Activated CD8-positive, alpha-beta memory T cell treated with anti-CD3 and anti-CD28 coated beads for 4 hours (primary cell): ENCODE results near the gene NRARP.
A peak's percentile ranks its signal among the peaks of the same experiment; 100 is the strongest.
"Not testable (repeated sequence)": the region's sequence is repeated elsewhere in the genome, so short reads cannot be mapped to it uniquely, and the experiment has no call there.

Source experiments
- DNase-seq, 2 donors: peaks; one replicate each; pipeline ENCODE4 v3.0.0-alpha.2; 2020; ENCODE audit warnings: low read depth in 2 of 2

The NRARP gene

DNA sequence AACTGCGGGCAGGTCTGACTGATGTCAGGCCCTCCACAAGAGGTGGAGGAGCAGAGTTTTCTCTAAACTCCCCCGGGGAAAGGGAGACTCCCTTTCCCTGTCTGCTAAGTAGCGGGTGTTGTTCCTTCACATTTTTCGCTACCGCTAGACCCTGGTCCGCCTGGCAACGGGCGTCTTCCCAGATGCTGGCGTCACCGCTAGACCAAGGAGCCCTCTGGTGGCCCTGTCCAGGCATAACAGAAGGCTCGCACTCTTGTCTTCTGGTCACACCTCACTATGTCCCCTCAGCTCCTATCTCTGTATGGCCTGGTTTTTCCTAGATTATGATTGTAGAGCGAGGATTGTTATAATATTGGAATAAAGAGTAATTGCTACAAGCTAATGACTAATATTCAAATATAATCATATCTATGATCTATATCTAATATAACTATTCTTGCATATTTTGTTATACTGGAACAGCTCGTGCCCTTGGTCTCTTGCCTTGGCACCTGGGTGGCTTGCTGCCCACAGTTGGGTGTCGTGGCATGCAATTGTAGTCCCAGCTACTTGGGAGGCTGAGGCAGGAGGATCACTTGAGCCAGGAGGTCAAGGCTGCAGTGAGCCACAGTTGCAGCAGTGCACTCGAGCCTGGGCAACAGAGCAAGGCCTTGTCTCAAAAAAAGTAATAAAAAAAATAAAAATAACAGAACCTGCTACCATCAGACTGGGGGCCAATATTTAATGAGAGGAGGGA lies 39.7 kb downstream of the NRARP start:
- DNase-seq, result not testable (repeated sequence)

DNA sequence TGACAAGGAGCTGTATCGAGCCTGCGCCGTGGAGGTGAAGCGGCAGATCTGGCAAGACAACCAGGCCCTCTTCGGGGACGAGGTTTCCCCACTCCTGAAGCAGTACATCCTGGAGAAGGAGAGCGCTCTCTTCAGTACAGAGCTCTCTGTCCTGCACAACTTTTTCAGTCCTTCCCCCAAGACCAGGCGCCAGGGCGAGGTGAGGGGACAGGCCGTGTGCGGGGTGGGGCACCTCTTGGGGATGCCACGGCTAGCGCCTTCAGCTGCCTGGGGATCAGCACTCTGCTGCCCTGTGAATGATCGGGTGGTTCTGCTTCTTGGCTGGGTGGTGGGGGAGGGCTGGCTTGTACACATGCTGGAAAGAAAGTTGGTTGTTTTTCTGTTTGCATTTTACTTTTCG lies 45.2 kb downstream of the NRARP start:
- no peak for DNase-seq

DNA sequence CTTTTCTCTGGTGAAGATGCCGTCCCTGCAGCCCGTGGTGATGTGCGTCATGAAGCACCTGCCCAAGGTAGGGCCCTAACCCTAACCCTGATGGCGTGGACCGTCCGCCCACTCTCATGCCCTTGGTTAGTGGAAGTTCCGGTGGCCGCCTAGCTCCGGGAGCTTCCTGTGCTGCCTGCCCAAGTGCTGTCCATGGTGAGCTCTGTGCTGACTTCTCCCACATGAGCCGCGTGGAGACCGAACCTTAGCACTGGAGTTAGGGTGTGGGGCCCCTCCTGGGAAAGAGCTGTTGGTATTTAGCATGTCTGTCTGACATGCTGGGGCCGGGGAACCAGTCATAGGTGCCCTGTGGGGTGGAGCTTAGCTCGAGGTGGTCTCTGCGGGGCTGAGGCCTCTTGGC lies 45.7 kb downstream of the NRARP start:
- no peak for DNase-seq

DNA sequence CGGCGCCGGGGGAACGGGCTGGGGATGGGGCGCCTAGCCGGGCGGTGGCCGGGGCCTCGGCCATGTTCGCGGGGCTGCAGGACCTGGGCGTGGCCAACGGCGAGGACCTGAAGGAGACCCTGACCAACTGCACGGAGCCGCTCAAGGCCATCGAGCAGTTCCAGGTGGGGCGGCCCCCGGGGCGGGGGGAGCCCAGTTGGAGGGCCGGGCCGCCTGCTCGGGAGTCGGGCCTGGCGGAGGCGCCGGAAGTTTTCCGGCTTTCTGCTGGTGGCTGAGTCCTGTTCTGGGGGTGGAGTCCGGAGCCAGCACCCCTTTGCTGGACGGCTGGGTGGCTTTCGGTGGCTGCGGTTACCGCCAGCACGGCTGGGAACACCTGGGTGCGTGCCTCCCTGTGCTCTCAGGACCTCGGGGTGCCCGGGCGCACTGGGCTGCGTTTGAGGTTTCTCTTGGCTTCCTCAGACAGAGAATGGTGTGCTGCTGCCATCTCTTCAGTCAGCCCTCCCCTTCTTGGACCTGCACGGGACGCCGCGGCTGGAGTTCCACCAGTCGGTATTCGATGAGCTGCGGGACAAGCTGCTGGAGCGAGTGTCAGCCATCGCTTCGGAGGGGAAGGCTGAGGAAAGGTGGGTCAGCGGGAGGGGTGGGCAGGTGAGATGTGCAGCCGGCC lies 46.5 kb downstream of the NRARP start:
- DNase-seq, result no peak

DNA sequence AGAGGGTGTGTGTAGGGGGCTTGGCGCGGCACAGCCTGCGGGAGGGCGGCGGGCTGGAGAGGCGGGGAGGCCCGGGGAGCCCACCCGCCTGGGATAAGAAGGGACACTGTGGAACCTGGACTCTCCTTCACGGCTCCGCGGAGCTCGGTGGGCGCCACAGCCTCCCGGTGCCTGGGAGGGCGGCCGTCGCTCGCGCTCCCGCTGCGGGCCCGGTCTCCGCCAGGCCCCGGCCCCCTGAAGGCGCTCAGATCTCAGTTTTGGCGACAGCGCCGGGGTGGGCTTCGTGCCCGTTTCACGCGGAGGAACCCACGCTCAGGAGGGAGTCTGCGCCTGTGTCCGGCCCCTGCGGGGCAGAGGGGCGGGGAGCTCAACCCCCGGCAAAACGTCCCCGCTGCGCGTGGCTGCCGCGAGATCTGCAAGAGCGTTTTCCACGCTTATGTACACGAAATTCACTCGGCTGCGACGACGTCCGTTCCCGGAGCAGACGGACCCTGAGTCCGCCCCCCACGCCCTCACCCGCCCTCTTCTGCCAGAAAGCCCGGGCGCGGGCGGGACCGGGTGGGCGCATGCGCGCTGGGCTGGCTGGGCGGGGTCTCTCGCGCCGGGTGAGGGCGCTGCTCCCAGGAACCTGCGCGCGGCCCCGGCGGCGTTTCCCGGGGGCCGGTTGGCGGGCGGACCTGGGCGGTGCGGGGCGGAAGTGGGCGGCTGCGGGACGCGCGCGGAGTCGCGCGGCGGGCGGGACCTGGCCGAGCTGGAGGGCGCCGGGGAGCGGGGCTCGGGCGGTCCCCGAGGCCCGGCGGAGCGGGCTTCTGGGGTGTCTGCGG lies 47.2 kb downstream of the NRARP start, which contains the start of gene NELFB:
TSS of gene NELFB (plus strand) at position 704 of the 824 bp plus-strand sequence.
- peak; percentile 90 to 94 for DNase-seq

DNA sequence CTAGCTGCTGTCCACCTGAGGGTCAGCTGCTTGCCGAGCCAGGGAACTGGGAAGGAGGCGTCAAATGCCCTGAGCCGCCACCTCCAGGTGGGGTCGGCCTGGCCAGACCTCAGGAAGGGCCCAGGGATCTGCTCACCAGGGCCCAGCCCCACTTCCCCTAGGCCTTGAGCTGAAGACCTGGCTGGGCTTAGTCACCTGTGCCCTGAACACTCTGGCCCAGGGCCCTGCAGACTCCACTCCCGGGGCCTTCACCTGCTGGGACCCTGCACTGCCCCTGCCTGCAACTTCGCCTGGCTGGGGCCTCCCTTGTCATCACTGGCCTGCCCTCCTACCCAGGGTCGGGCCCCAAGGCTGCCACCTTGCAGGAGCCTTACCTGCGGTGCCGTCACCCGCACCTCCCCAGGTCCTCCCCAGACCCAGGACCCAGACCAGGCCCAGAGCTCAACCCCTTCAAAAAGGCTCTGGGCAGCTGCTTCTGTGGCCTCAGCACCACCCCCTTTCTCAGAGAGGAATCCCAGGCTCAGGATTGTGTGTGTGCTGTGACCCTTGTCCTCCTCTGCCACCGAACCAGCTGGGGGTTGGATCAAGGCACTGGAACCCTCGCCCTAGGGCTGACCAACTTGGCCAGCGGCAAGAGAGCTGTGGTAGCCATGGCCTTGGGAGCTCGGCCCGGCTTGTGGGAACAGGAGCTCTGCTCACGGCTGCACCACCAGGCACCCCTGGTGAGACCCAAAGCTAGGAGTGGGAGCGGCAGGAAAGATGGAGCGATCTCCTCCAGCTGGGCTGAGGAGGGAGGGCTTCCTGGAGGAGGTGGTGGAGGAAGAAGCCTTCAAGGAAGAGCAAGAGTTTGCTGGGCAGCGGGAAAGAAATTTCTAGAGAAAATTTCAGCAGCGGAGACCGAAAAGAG lies 48.1 kb downstream of the NRARP start:
- DNase-seq, result no peak

DNA sequence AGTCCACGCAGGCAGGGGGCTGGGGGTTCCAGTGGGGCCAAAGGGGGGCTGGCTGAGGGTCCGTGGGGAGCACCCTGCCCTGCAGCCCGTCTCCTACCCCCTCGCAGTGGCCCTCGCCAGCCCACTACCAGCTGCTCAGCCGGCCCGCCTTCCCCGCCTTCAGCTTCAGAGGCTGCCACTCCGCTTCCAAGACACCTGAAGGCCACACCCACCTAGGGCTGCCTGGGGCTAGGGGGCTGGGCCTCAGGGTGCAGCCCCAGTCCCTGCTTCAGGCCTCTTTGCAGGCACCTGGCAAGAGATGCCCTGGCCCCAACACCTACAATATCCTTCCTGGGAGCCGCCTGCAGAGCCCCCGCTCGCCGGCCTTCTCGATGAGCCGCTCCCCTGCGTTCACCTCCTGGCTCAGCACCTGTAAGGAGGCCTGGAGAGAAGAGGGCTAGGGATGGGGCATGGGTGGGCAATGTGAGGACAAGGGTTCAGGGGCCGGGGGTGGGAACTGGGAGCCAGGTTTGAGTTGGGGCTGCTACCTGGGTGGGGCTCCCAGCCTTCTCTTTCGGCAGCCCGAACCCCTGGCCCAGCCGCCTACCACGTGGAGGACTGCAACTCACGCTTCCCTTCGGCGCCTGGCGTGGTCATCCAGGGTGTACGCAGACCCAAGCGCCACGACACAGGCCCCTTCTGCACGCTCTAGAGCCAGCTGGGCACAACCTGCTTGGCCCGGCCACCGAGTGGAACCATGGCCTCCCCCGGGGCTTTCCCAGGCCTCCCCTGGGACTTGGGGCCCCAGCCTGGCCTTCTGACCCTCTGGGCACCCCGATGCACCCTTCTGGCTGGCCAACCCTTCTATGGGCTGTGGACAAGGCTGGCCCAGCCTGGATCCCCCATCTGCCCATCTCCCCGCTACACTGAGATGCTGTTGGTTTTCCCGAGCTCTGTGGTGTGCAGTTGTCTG lies 49.2 kb downstream of the NRARP start:
- no peak for DNase-seq

DNA sequence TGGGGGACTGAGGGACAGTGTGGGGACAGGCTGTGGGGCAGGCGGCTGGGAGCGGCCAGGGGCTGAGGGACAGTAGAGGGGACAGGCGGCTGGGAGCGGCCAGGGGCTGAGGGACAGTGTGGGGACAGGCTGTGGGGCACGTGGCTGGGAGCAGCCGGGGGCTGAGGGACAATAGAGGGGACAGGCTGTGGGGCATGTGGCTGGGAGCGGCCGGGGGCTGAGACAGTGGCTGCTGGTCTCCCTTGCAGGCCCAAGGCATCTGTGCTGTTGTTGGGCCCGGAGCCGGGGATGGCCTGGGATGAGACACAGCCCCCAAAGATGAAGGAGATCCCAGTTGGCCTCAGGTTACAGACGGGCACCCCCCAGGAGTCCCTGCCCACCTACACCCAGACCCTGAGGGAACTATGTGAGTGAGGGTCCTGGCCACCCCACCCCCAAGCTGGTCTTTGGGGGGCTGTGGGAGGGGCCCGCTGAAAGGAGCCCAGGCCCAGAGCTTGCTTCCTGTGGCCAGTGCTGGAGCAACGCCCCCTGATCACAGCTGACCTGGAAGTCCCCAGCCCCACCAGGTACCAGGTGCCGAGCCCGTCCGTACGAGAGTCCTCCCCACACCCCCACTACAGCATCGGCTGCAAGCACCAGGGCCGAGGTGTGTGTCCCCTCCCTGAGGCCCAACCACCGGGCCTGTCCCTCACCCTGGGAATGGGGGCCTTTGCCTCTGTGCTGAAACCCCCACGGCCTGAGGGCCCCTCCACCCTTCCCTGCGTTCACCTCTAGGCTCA lies 50.4 kb downstream of the NRARP start:
- no peak for DNase-seq

DNA sequence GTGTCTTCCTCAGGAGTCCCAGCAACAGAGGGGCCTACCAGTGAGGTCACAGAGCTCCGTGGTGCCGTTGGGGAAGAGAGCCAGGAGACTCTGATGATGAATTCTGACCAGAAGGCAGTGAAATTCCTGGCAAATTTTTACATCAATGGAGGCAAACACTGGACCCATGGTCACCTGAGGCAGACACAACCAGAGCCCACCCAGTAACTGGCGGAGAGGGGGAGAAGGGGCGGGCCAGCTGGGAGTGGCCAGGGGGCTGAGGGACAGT lies 50.9 kb downstream of the NRARP start, which contains the start of gene STPG3:
TSS of gene STPG3 (plus strand) at position 93 of the 268 bp plus-strand sequence. CDS start at position 94, 1 bp downstream.
- no peak for DNase-seq

DNA sequence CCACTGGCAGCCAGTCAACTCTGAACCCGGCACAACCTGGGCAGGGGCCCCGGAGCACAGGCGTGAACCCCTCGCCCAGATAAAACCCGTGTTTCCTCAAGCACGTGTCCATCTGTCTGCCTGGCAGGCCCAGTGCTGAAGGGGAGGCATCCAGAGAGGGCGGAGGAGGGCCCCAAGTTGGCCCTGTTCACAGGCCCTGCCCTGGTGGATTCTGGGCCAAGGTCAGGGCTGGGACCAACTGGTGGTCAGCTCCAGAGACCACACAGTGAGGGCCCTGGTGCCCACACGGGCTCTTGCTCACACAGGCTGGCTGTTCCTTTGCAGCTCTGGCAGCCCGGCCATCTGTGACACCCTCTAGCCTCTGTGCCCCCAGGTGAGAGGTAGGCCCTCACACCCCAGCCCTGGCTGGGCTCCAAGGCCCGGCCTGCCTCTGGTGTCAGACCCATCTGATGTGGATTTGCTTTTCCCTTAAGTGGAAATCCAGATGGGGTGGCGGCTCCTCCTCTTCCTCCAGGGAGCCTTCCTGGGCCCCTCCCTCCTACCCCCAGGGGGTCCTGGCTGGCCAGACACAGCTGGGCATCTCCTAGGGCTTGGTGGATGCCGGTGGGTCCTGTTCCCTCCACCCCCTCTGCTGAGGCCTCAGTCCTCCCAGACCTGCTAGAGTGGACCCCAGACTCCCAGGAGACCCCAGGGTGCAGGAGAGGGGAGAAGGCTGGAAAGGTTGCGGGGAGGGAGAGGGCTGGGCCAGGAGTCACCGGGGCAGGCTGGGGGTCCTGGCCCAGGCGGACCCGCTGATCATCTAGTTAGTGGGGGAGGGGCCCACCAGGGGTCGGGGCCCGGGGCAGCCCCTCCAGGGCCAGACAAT lies 51.5 kb downstream of the NRARP start:
- DNase-seq, result no peak
